Tibial artery (tissue), 4 donors: ENCODE results near the gene SUPT20HL2.

Experiments
- DNase-seq, 2 donors: peaks; one replicate each; pipeline ENCODE4 v3.0.0-alpha.2; 2019
- H3K27ac ChIP-seq, 2 donors: fragments of 200-600 bp; sonication (generic) in 1 of 2; 1 replicate in 1 of 2; 2 replicates in 1 of 2; pipeline ENCODE4 v1.5.1; 2018 to 2019; ENCODE audit warnings: mild to moderate bottlenecking in 1 of 2
- H3K27me3 ChIP-seq, 2 donors: fragments of 200-600 bp; sonication (generic) in 1 of 2; one replicate each; pipeline versions ENCODE4 v1.5.1 to v1.6.0; 2016 to 2019
- H3K36me3 ChIP-seq, 3 donors: fragments of 200-600 bp; sonication (generic) in 2 of 3; one replicate each; pipeline ENCODE4 v1.5.1; 2016 to 2019; ENCODE audit warnings: mild to moderate bottlenecking in 2 of 3
- H3K4me1 ChIP-seq, 4 donors: fragments of 200-600 bp; sonication (generic) in 2 of 4; 1 replicate in 3 of 4; 2 replicates in 1 of 4; pipeline ENCODE4 v1.5.1; 2016 to 2019
- H3K4me3 ChIP-seq, 2 donors: fragments of 200-600 bp; sonication (generic) in 1 of 2; 1 replicate in 1 of 2; 2 replicates in 1 of 2; pipeline ENCODE4 v1.5.1; 2018 to 2019; ENCODE audit warnings: mild to moderate bottlenecking in 2 of 2
- H3K9me3 ChIP-seq, 3 donors: fragments of 200-600 bp; sonication (generic) in 1 of 3; one replicate each; pipeline ENCODE4 v1.5.1; 2016 to 2019
- intact Hi-C: fragments of 100-400 bp; cut with DNase I; formaldehyde crosslinking; loops from one replicate; pipeline ENCODE4 v1.15.0; 2023; ENCODE audit warnings: low total_unique reads
- TF ChIP-seq, protein P1 (sequence below), 2 experiments: fragments of 200-600 bp in 1 of 2; fragments of 450-650 bp in 1 of 2; IDR thresholded peaks; one replicate each; pipeline ENCODE4 v1.5.1; 2017 to 2019; ENCODE audit warnings: antibody characterized with exemption in 2 of 2, mild to moderate bottlenecking in 1 of 2, moderate library complexity in 1 of 2

The SUPT20HL2 gene

DNA sequence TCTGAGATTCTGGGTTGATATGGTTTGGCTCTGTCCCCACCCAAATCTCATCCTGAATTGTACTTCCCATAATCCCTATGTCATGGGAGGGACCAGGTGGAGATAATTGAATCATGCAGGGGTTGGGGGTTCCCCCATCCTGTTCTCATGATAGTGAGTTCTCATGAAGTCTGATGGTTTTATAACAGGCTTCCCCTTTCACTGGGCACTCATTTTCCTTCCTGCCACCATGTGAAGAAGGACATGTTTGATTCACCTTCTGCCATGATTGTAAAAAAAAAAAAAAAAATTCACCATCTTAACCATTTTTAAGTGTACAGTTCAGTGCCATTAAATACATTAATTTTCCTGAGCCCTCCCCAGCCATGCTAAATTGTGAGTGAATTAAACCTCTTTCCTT, 42.6 kb downstream of the SUPT20HL2 start:
- no peak for DNase-seq
- no peaks in the 10 kb centered on the region for H3K4me1 ChIP-seq
- no peaks in the 10 kb centered on the region for H3K36me3 ChIP-seq
- H3K4me3 ChIP-seq: no peak overlapping the region
- no peaks in the 10 kb centered on the region for H3K27me3 ChIP-seq
- TF ChIP-seq, protein P1, sequence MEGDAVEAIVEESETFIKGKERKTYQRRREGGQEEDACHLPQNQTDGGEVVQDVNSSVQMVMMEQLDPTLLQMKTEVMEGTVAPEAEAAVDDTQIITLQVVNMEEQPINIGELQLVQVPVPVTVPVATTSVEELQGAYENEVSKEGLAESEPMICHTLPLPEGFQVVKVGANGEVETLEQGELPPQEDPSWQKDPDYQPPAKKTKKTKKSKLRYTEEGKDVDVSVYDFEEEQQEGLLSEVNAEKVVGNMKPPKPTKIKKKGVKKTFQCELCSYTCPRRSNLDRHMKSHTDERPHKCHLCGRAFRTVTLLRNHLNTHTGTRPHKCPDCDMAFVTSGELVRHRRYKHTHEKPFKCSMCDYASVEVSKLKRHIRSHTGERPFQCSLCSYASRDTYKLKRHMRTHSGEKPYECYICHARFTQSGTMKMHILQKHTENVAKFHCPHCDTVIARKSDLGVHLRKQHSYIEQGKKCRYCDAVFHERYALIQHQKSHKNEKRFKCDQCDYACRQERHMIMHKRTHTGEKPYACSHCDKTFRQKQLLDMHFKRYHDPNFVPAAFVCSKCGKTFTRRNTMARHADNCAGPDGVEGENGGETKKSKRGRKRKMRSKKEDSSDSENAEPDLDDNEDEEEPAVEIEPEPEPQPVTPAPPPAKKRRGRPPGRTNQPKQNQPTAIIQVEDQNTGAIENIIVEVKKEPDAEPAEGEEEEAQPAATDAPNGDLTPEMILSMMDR (IDR thresholded peaks at IDR 0.05): no peak
- no peaks in the 10 kb centered on the region for H3K9me3 ChIP-seq
- no peak overlapping the region for H3K27ac ChIP-seq
- intact Hi-C loops: no loop called here

DNA sequence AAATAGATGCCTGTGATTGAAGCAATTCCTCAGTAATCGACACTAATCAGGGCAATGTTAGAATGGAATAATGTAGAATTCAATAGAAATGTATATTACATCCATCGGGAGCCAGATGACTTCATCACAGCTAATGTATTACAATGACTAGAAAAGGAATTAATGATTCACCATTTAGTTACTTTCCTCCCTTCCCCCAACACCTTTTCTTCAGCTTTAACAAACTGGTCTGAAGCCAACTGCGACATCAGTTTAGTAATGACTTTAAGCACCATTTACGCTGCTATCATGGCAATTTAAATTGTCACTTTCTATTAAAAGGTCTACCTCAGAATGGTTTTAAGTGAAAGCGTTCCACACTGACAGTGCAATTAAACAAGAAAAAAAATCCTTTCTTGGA, 45.1 kb downstream of the SUPT20HL2 start:
- no peaks in the 10 kb centered on the region for H3K4me1 ChIP-seq
- no peak for DNase-seq
- no peaks in the 10 kb centered on the region for H3K9me3 ChIP-seq
- no peak overlapping the region for H3K4me3 ChIP-seq
- no peaks in the 10 kb centered on the region for H3K36me3 ChIP-seq
- TF ChIP-seq, protein P1 (IDR thresholded peaks at IDR 0.05): no peak
- H3K27ac ChIP-seq: no peak overlapping the region
- intact Hi-C loops: no loop called here
- no peaks in the 10 kb centered on the region for H3K27me3 ChIP-seq

DNA sequence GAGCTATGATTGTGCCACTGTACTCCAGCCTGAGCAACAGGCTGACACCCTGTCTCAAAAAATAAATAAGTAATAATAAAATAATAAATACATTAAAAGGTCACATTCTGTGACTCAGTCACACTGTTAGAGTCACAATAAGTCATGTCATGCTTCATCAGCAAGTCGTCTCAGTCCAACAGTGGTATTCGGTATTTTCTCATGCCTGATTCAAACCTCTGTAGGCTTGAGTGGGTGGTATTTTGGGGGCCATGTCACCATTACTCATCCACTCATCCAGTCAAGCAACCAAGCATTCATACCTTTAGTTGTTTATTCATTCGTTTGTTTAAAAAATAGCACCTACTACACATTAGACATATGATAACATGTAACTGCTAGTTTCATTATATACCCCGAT, 46.9 kb downstream of the SUPT20HL2 start:
- H3K9me3 ChIP-seq: no peaks in the 10 kb centered on the region
- no peak overlapping the region for H3K4me3 ChIP-seq
- DNase-seq: no peak
- H3K27ac ChIP-seq: no peak overlapping the region
- no peaks in the 10 kb centered on the region for H3K4me1 ChIP-seq
- H3K27me3 ChIP-seq: no peaks in the 10 kb centered on the region
- TF ChIP-seq, protein P1 (IDR thresholded peaks at IDR 0.05): no peak
- intact Hi-C loops: no loop called here
- no peaks in the 10 kb centered on the region for H3K36me3 ChIP-seq

DNA sequence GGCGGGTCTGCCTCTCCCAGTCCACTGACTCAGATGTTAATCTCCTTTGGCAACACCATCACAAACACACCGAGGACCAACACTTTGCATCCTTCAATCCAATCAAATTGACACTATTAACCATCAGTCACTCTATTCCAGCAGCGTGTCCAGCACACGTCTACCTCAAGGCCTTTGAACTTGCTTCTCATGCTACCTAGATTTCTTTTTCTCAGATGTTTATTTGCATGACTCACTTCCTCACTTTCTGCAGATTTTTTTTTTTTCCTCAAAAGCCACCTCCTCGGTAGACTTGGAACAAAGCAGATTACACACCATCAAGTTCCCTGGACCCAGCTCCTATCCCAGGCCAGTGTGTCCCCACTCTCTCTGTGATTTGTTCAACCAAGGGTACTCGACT, 49.5 kb downstream of the SUPT20HL2 start:
- intact Hi-C loops: no loop called here
- Histone ChIP-seq H3K4me3 (no peak overlapping the region), H3K27me3 (no peaks in the 10 kb centered on the region), H3K36me3 (no peaks in the 10 kb centered on the region), H3K4me1 (no peaks in the 10 kb centered on the region), H3K9me3 (no peaks in the 10 kb centered on the region), H3K27ac (no peak overlapping the region)
- TF ChIP-seq, protein P1 (IDR thresholded peaks at IDR 0.05): no peak
- no peak for DNase-seq

DNA sequence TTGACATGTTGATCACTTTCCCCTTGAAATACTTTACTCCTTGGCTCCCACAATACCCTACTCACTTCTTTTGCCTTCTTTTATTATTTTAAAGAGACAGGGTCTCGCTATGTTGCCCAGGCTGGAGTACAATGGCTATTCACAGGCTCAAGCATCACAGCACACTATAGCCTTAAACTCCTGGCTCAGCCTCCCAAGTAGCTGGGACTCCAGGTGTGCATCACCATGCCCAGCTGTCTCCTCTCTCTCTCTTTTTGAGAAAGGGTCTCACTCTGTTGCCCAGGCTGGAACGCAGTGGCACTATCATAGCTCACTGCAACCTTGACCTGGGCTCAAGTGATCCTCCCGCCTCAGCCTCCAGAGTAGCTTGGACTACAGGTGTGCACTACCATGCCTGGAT, 51.6 kb downstream of the SUPT20HL2 start:
- no peak for DNase-seq
- H3K9me3 ChIP-seq: no peaks in the 10 kb centered on the region
- H3K36me3 ChIP-seq: no peaks in the 10 kb centered on the region
- intact Hi-C loops: no loop called here
- H3K4me3 ChIP-seq: no peak overlapping the region
- H3K4me1 ChIP-seq: no peaks in the 10 kb centered on the region
- no peaks in the 10 kb centered on the region for H3K27me3 ChIP-seq
- TF ChIP-seq, protein P1 (IDR thresholded peaks at IDR 0.05): no peak
- H3K27ac ChIP-seq: no peak overlapping the region
